HepG2 (cell line): ENCODE measurements around the gene KCNS1. TPM values are rescaled to one million over a fixed set of nuclear protein-coding genes. Genes with fewer than 3 reads are reported as not detected.

Experiments used
- EP300 ChIP-seq, 3 experiments: sonication (generic) in 1 of 3; formaldehyde crosslinking in 1 of 3; IDR thresholded peaks; 2 replicates each; pipeline versions ENCODE4 v1.5.1 to v1.6.1; 2011 to 2020; ENCODE audit warnings: low read depth in 2 of 3, low read length in 2 of 3, borderline replicate concordance in 1 of 3, improper control_type of control experiment in 1 of 3, mild to moderate bottlenecking in 1 of 3, missing genetic modification reagents in 1 of 3, moderate library complexity in 1 of 3
- HCFC1 ChIP-seq: fragments of 150-350 bp; IDR thresholded peaks from 2 replicates; pipeline ENCODE4 v1.6.1; 2014; ENCODE audit warnings: low read depth, low read length
- HMG20A ChIP-seq: IDR thresholded peaks from 2 replicates; pipeline ENCODE4 v1.6.1; 2016; ENCODE audit warnings: borderline replicate concordance
- HOXA9 ChIP-seq: sonication (generic); formaldehyde crosslinking; IDR thresholded peaks from 2 replicates; pipeline ENCODE4 v1.8.1; 2022; ENCODE audit warnings: missing genetic modification reagents, mild to moderate bottlenecking, moderate library complexity, borderline replicate concordance
- IKZF4 ChIP-seq: sonication (generic); formaldehyde crosslinking; IDR thresholded peaks from 2 replicates; pipeline ENCODE4 v1.5.1; 2020; ENCODE audit warnings: borderline replicate concordance, mild to moderate bottlenecking, low read depth, missing genetic modification reagents; ENCODE audit errors: not compliant biosample characterization
- ONECUT2 ChIP-seq: sonication (generic); formaldehyde crosslinking; IDR thresholded peaks from 2 replicates; pipeline ENCODE4 v1.4.0; 2020; ENCODE audit warnings: missing genetic modification reagents
- POLR2G ChIP-seq: fragments of 200-400 bp; formaldehyde crosslinking; IDR thresholded peaks from 2 replicates; pipeline ENCODE4 v1.6.1; 2018; ENCODE audit warnings: mild to moderate bottlenecking, low read depth, low read length, moderate library complexity
- RFXAP ChIP-seq: sonication (generic); formaldehyde crosslinking; IDR thresholded peaks from 2 replicates; pipeline ENCODE4 v1.4.0; 2020; ENCODE audit warnings: missing genetic modification reagents, borderline replicate concordance
- SMC3 ChIP-seq: IDR thresholded peaks from 2 replicates; pipeline ENCODE4 v1.6.1; 2011; ENCODE audit warnings: low read length, improper control_type of control experiment
- SNAPC4 ChIP-seq: sonication (generic); formaldehyde crosslinking; IDR thresholded peaks from 2 replicates; pipeline ENCODE4 v1.4.0; 2020; ENCODE audit warnings: mild to moderate bottlenecking, missing genetic modification reagents
- SNAPC5 ChIP-seq: sonication (generic); formaldehyde crosslinking; IDR thresholded peaks from 2 replicates; pipeline ENCODE4 v1.8.1; 2023; ENCODE audit warnings: mild to moderate bottlenecking, missing genetic modification reagents, borderline replicate concordance
- ZFP36 ChIP-seq: fragments of 150-350 bp; IDR thresholded peaks from 2 replicates; pipeline ENCODE4 v1.6.1; 2018; ENCODE audit warnings: borderline replicate concordance, low read length, low read depth; ENCODE audit not compliant: partially characterized antibody
- ZFP36L2 ChIP-seq: sonication (generic); formaldehyde crosslinking; IDR thresholded peaks from 2 replicates; pipeline ENCODE4 v1.4.0; 2020; ENCODE audit warnings: missing genetic modification reagents
- ZMAT3 ChIP-seq: sonication (generic); formaldehyde crosslinking; conservative IDR thresholded peaks from 2 replicates; pipeline ENCODE4 v1.7.0; 2021; ENCODE audit warnings: missing genetic modification reagents
- ZNF124 ChIP-seq: sonication (generic); formaldehyde crosslinking; IDR thresholded peaks from 2 replicates; pipeline ENCODE4 v1.4.0; 2020; ENCODE audit warnings: missing genetic modification reagents
- ZNF30 ChIP-seq: sonication (generic); formaldehyde crosslinking; IDR thresholded peaks from 2 replicates; pipeline ENCODE4 v1.5.0; 2020; ENCODE audit warnings: mild to moderate bottlenecking, missing genetic modification reagents
- ZNF432 ChIP-seq: sonication (generic); formaldehyde crosslinking; IDR thresholded peaks from 2 replicates; pipeline ENCODE4 v1.5.0; 2020; ENCODE audit warnings: missing genetic modification reagents, mild to moderate bottlenecking, borderline replicate concordance
- ZNF441 ChIP-seq: sonication (generic); formaldehyde crosslinking; IDR thresholded peaks from 2 replicates; pipeline ENCODE4 v1.7.0; 2021; ENCODE audit warnings: missing genetic modification reagents, borderline replicate concordance
- ZNF550 ChIP-seq: sonication (generic); formaldehyde crosslinking; IDR thresholded peaks from 2 replicates; pipeline ENCODE4 v1.4.0; 2020; ENCODE audit warnings: mild to moderate bottlenecking, missing genetic modification reagents, borderline replicate concordance
- ZNF660 ChIP-seq: sonication (generic); formaldehyde crosslinking; IDR thresholded peaks from 2 replicates; pipeline ENCODE4 v1.5.1; 2020; ENCODE audit warnings: mild to moderate bottlenecking, low read depth, missing genetic modification reagents, borderline replicate concordance
- ZNF713 ChIP-seq: sonication (generic); formaldehyde crosslinking; IDR thresholded peaks from 2 replicates; pipeline ENCODE4 v1.4.0; 2020; ENCODE audit warnings: mild to moderate bottlenecking, missing genetic modification reagents
- ZNF792 ChIP-seq: IDR thresholded peaks from 2 replicates; pipeline ENCODE4 v1.6.1; 2016
- polyA plus RNA-seq, 8 experiments: library from polyadenylated mRNA; depleted of rRNA in 3 of 8; stranded (reverse) in 7 of 8; unstranded in 1 of 8; fragments of >200 nt; fragmentation: Illumina TruSeq in 4 of 8; extraction: Trizol in 4 of 8; gene quantifications; 2 replicates each; pipeline versions ENCODE4 v1.2.1 to v1.2.3, GENCODE V29; 2011 to 2016; ENCODE audit warnings: low read depth in 4 of 8, missing spikeins in 1 of 8, mixed read lengths in 1 of 8; ENCODE audit not compliant: insufficient read depth in 1 of 8
- total RNA-seq, 5 experiments: library from RNA; depleted of rRNA; stranded (reverse); fragments of >200 nt; fragmentation: Illumina TruSeq; extraction: Trizol; gene quantifications; 2 replicates each; pipeline ENCODE4 v1.2.3, GENCODE V29; 2016; ENCODE audit warnings: low read depth in 1 of 5
- TF ChIP-seq, protein P1 (sequence below): sonication (generic); formaldehyde crosslinking; IDR thresholded peaks from 2 replicates; pipeline ENCODE4 v1.5.0; 2020; ENCODE audit warnings: mild to moderate bottlenecking, missing genetic modification reagents

The KCNS1 gene
- total and polyA plus RNA-seq, 2 of the 13 experiments (the other 11 are each of a cell fraction or from before 2014, with no cell fraction given): 0.03 TPM; not detected in 1

- TF ChIP-seq IKZF4 (no peak), ZNF30 (CRISPR knock-in tag) (no peak), ZNF660 (CRISPR knock-in tag) (no peak), ZNF792 (CRISPR knock-in tag) (no peak), POLR2G (no peak), ONECUT2 (peak; percentile 88), ZNF124 (no peak), RFXAP (CRISPR knock-in tag) (no peak), ZNF713 (no peak), HOXA9 (CRISPR knock-in tag) (no peak), ZMAT3 (CRISPR knock-in tag) (0 out of 2 replicates have a peak, but pooled peaks have one; percentile 32), SMC3 (no peak), ZFP36L2 (no peak), ZNF441 (no peak), HMG20A (CRISPR knock-in tag) (no peak), SNAPC5 (CRISPR knock-in tag) (no peak), HCFC1 (no peak), ZFP36 (no peak), SNAPC4 (CRISPR knock-in tag) (no peak), ZNF550 (CRISPR knock-in tag) (no peak), EP300 (IDR thresholded peaks at IDR 0.05; ENCODE audit: low read depth in 2 of 2, low read length in 2 of 2) (no peak), EP300 (CRISPR knock-in tag; IDR thresholded peaks at IDR 0.05; ENCODE audit: borderline replicate concordance) (no peak), ZNF432 (CRISPR knock-in tag) (no peak)
- TF ChIP-seq, protein P1, sequence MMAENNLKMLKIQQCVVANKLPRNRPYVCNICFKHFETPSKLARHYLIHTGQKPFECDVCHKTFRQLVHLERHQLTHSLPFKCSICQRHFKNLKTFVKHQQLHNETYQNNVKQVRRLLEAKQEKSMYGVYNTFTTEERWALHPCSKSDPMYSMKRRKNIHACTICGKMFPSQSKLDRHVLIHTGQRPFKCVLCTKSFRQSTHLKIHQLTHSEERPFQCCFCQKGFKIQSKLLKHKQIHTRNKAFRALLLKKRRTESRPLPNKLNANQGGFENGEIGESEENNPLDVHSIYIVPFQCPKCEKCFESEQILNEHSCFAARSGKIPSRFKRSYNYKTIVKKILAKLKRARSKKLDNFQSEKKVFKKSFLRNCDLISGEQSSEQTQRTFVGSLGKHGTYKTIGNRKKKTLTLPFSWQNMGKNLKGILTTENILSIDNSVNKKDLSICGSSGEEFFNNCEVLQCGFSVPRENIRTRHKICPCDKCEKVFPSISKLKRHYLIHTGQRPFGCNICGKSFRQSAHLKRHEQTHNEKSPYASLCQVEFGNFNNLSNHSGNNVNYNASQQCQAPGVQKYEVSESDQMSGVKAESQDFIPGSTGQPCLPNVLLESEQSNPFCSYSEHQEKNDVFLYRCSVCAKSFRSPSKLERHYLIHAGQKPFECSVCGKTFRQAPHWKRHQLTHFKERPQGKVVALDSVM (CRISPR knock-in tag): peak; percentile 63; the same call in 1 of the 2 replicates
These were observed at the start of gene KCNS1 (continued) for GRCh38 chr20:45100563-45101245.
